GM12878 (cell line): Measurements from ENCODE around the gene OAS1.

ENCODE experiments used
- BCL3 ChIP-seq: IDR thresholded peaks from 2 replicates; pipeline ENCODE4 v1.6.1; 2011; ENCODE audit warnings: borderline replicate concordance, low read depth, mild to moderate bottlenecking, moderate library complexity, low read length; ENCODE audit not compliant: insufficient read depth, poor library complexity, severe bottlenecking
- CREM ChIP-seq: IDR thresholded peaks from 2 replicates; pipeline ENCODE4 v1.6.1; 2014; ENCODE audit warnings: antibody characterized with exemption, low read depth
- CTCF ChIP-seq, 3 experiments: IDR thresholded peaks in 2 of 3; conservative IDR thresholded peaks in 1 of 3; 2 replicates each; pipeline ENCODE4 v1.5.1; 2011; ENCODE audit warnings: low read depth in 3 of 3, low read length in 3 of 3, mild to moderate bottlenecking in 3 of 3, control low read depth in 2 of 3, moderate library complexity in 2 of 3, inconsistent platforms in 1 of 3, mixed read lengths in 1 of 3; ENCODE audit not compliant: control insufficient read depth in 2 of 3, insufficient read depth in 1 of 3; ENCODE audit errors: extremely low read depth in 1 of 3
- EGR1 ChIP-seq, 2 experiments: IDR thresholded peaks; 1 replicate in 1 of 2; 2 replicates in 1 of 2; pipeline ENCODE4 v1.6.1; 2011 to 2012; ENCODE audit warnings: low read depth in 2 of 2, low read length in 2 of 2, borderline replicate concordance in 1 of 2, mild to moderate bottlenecking in 1 of 2, moderate library complexity in 1 of 2
- EZH2 ChIP-seq: IDR thresholded peaks from 2 replicates; pipeline ENCODE4 v1.6.1; 2012; ENCODE audit warnings: low read depth, mild to moderate bottlenecking, control low read depth, inconsistent platforms, low read length, borderline replicate concordance; ENCODE audit not compliant: control insufficient read depth
- KDM1A ChIP-seq: fragments of 200-600 bp; sonication (generic); IDR thresholded peaks from 2 replicates; pipeline ENCODE4 v1.6.1; 2016; ENCODE audit warnings: borderline replicate concordance
- MYC ChIP-seq: IDR thresholded peaks from 2 replicates; pipeline ENCODE4 v1.6.1; 2011; ENCODE audit warnings: mild to moderate bottlenecking, low read length, moderate library complexity, inconsistent platforms; ENCODE audit not compliant: insufficient read depth, insufficient replicate concordance, insufficient read length, severe bottlenecking
- NFXL1 ChIP-seq: fragments of 450-650 bp; IDR thresholded peaks from 2 replicates; pipeline ENCODE4 v1.6.1; 2017; ENCODE audit warnings: antibody characterized with exemption, mild to moderate bottlenecking, borderline replicate concordance
- NFYA ChIP-seq: IDR thresholded peaks from 2 replicates; pipeline ENCODE4 v1.6.1; 2011; ENCODE audit warnings: low read depth, mild to moderate bottlenecking, low read length, improper control_type of control experiment, borderline replicate concordance
- REST ChIP-seq: IDR thresholded peaks from 2 replicates; pipeline ENCODE4 v1.6.1; 2012; ENCODE audit warnings: mild to moderate bottlenecking, low read depth, low read length
- TARDBP ChIP-seq: IDR thresholded peaks from 2 replicates; pipeline ENCODE4 v1.6.1; 2016; ENCODE audit warnings: borderline replicate concordance
- USF2 ChIP-seq: IDR thresholded peaks from 2 replicates; pipeline ENCODE4 v1.6.1; 2011; ENCODE audit warnings: low read depth, low read length, improper control_type of control experiment, borderline replicate concordance
- ZZZ3 ChIP-seq: IDR thresholded peaks from 2 replicates; pipeline ENCODE4 v1.6.1; 2011; ENCODE audit warnings: low read depth; ENCODE audit not compliant: control insufficient read depth, insufficient read length

GRCh38 chr12:112936927-112937326, 30.2 kb downstream of the OAS1 start:
- TF ChIP-seq CREM (no peak), NFYA (no peak), ZZZ3 (no peak), EZH2 (no peak), MYC (no peak), KDM1A (no peak), EGR1 (IDR thresholded peaks at IDR 0.05; ENCODE audit: borderline replicate concordance in 1 of 2, low read depth in 2 of 2, low read length in 2 of 2) (no peak), REST (no peak), CTCF (IDR thresholded peaks at IDR 0.05 in 2 of 3, conservative IDR thresholded peaks at IDR 0.05 in 1 of 3; ENCODE audit: control insufficient read depth in 2 of 3, extremely low read depth in 1 of 3, insufficient read depth in 1 of 3, low read depth in 3 of 3, low read length in 3 of 3) (no peak), TARDBP (no peak), NFXL1 (no peak), USF2 (no peak), BCL3 (no peak)
